Astrocyte (in vitro differentiated cells and primary cell): Measurements from ENCODE around the gene PEAK3. TPM values are rescaled to one million over a fixed set of nuclear protein-coding genes. Genes with fewer than 3 reads are reported as not detected.

ENCODE experiments used
- DNase-seq: peaks from one replicate; pipeline ENCODE4 v3.0.0-alpha.2; 2010; ENCODE audit warnings: low read depth
- FAIRE-seq: peaks from 2 replicates; lab custom pipeline; 2011; peaks lifted over from hg19 to GRCh38; lab: Jason Lieb, UNC
- H2AFZ ChIP-seq: 2 replicates; pipeline ENCODE4 v1.6.0; 2012; ENCODE audit warnings: low read depth, low read length, inconsistent platforms
- H3K27ac ChIP-seq: 2 replicates; pipeline ENCODE4 v1.5.1; 2011; ENCODE audit warnings: low read depth, low read length, inconsistent platforms
- H3K27me3 ChIP-seq: 2 replicates; pipeline ENCODE4 v1.6.0; 2011; ENCODE audit warnings: low read length, inconsistent platforms; ENCODE audit not compliant: insufficient read depth
- H3K36me3 ChIP-seq: 2 replicates; pipeline ENCODE4 v1.5.1; 2011; ENCODE audit warnings: low read length, inconsistent platforms; ENCODE audit not compliant: insufficient read depth
- H3K4me1 ChIP-seq: 2 replicates; pipeline ENCODE4 v1.5.1; 2011; ENCODE audit warnings: low read length, inconsistent platforms; ENCODE audit not compliant: insufficient read depth
- H3K4me2 ChIP-seq: 2 replicates; pipeline ENCODE4 v1.6.0; 2012; ENCODE audit warnings: low read length, inconsistent platforms
- H3K4me3 ChIP-seq: 2 replicates; pipeline ENCODE4 v1.5.1; 2011; ENCODE audit warnings: low read depth, mild to moderate bottlenecking, low read length, inconsistent platforms; ENCODE audit not compliant: insufficient read depth
- H3K79me2 ChIP-seq: 2 replicates; pipeline ENCODE4 v1.6.0; 2012; ENCODE audit warnings: mild to moderate bottlenecking, low read length, inconsistent platforms; ENCODE audit not compliant: insufficient read depth
- H3K9ac ChIP-seq: 2 replicates; pipeline ENCODE4 v1.6.0; 2012; ENCODE audit warnings: mild to moderate bottlenecking, low read length, inconsistent platforms
- H3K9me3 ChIP-seq: 2 replicates; pipeline ENCODE4 v1.5.1; 2012; ENCODE audit warnings: low read depth, mild to moderate bottlenecking, low read length, inconsistent platforms; ENCODE audit not compliant: insufficient read depth
- H4K20me1 ChIP-seq: 2 replicates; pipeline ENCODE4 v1.6.0; 2012; ENCODE audit warnings: low read length, inconsistent platforms; ENCODE audit not compliant: insufficient read depth
- H3K27ac Mint-ChIP-seq: one replicate; pipeline ENCODE4 v1.8.0; 2021; ENCODE audit warnings: mild to moderate bottlenecking, mixed read lengths; ENCODE audit not compliant: unreplicated experiment
- H3K27me3 Mint-ChIP-seq: one replicate; pipeline ENCODE4 v1.8.0; 2021; ENCODE audit warnings: low read depth, mixed read lengths; ENCODE audit not compliant: unreplicated experiment
- H3K36me3 Mint-ChIP-seq: one replicate; pipeline ENCODE4 v1.8.0; 2021; ENCODE audit warnings: low read depth, mixed read lengths; ENCODE audit not compliant: unreplicated experiment
- H3K4me1 Mint-ChIP-seq: one replicate; pipeline ENCODE4 v1.8.0; 2021; ENCODE audit warnings: low read depth, mixed read lengths; ENCODE audit not compliant: unreplicated experiment
- H3K4me3 Mint-ChIP-seq: one replicate; pipeline ENCODE4 v1.8.0; 2021; ENCODE audit warnings: mild to moderate bottlenecking, moderate library complexity, mixed read lengths; ENCODE audit not compliant: unreplicated experiment
- H3K9me3 Mint-ChIP-seq: one replicate; pipeline ENCODE4 v1.8.0; 2021; ENCODE audit warnings: mild to moderate bottlenecking, mixed read lengths; ENCODE audit not compliant: unreplicated experiment
- EZH2 ChIP-seq: IDR thresholded peaks from 2 replicates; pipeline ENCODE4 v1.6.1; 2012; ENCODE audit warnings: mild to moderate bottlenecking, low read length, inconsistent platforms; ENCODE audit not compliant: insufficient read depth
- total RNA-seq: library from RNA; stranded (reverse); gene quantifications from 2 replicates; pipeline ENCODE4 v1.2.1, GENCODE V29; 2021
- TF ChIP-seq, protein P1 (sequence below): IDR thresholded peaks from 2 replicates; pipeline ENCODE4 v1.5.1; 2011; ENCODE audit warnings: low read depth, mild to moderate bottlenecking, inconsistent platforms, low read length, moderate library complexity; ENCODE audit not compliant: insufficient read depth

PEAK3 gene
- total RNA-seq, 1 donor from 2014 or later, result 0.18 TPM

- Mint-ChIP-seq H3K27ac (no peak overlapping the region), H3K27me3 (peaks cover 9% of the 10 kb centered on the region), H3K9me3 (no peaks in the 10 kb centered on the region), H3K36me3 (peaks cover 2% of the 10 kb centered on the region), H3K4me1 (peaks cover 3% of the 10 kb centered on the region), H3K4me3 (no peak overlapping the region)
- TF ChIP-seq, protein P1, sequence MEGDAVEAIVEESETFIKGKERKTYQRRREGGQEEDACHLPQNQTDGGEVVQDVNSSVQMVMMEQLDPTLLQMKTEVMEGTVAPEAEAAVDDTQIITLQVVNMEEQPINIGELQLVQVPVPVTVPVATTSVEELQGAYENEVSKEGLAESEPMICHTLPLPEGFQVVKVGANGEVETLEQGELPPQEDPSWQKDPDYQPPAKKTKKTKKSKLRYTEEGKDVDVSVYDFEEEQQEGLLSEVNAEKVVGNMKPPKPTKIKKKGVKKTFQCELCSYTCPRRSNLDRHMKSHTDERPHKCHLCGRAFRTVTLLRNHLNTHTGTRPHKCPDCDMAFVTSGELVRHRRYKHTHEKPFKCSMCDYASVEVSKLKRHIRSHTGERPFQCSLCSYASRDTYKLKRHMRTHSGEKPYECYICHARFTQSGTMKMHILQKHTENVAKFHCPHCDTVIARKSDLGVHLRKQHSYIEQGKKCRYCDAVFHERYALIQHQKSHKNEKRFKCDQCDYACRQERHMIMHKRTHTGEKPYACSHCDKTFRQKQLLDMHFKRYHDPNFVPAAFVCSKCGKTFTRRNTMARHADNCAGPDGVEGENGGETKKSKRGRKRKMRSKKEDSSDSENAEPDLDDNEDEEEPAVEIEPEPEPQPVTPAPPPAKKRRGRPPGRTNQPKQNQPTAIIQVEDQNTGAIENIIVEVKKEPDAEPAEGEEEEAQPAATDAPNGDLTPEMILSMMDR, result no peak
- no peak for TF ChIP-seq EZH2
- Histone ChIP-seq H4K20me1 (peaks cover 16% of the 10 kb centered on the region), H2AFZ (no peak overlapping the region), H3K27ac (no peak overlapping the region), H3K9ac (no peak overlapping the region), H3K4me3 (no peak overlapping the region), H3K9me3 (no peaks in the 10 kb centered on the region), H3K4me2 (no peak overlapping the region), H3K4me1 (peaks cover 6% of the 10 kb centered on the region), H3K79me2 (peaks cover under 1% of the 10 kb centered on the region), H3K36me3 (no peaks in the 10 kb centered on the region), H3K27me3 (no peaks in the 10 kb centered on the region)
- no peak for FAIRE-seq
- DNase-seq, result no peak
Measured at GRCh38 chr19:2280633-2281264, 1.2 kb downstream of the PEAK3 start.

- H3K27ac Mint-ChIP-seq, result no peak overlapping the region
- Histone ChIP-seq H4K20me1 (peaks cover 34% of the 10 kb centered on the region), H3K4me2 (no peak overlapping the region), H3K27ac (no peak overlapping the region), H3K36me3 (no peaks in the 10 kb centered on the region), H3K4me3 (no peak overlapping the region), H3K27me3 (no peaks in the 10 kb centered on the region), H2AFZ (no peak overlapping the region), H3K79me2 (peaks cover 20% of the 10 kb centered on the region), H3K9me3 (no peaks in the 10 kb centered on the region), H3K9ac (no peak overlapping the region), H3K4me1 (peaks cover 13% of the 10 kb centered on the region)
- no peak for FAIRE-seq
- peaks cover 8% of the 10 kb centered on the region for H3K36me3 Mint-ChIP-seq
- peaks cover 13% of the 10 kb centered on the region for H3K4me1 Mint-ChIP-seq
- DNase-seq, result no peak
- TF ChIP-seq EZH2, result no peak
- TF ChIP-seq, protein P1, result no peak
- no peaks in the 10 kb centered on the region for H3K9me3 Mint-ChIP-seq
- peaks cover 5% of the 10 kb centered on the region for H3K27me3 Mint-ChIP-seq
- H3K4me3 Mint-ChIP-seq, result no peak overlapping the region
Measured at GRCh38 chr19:2278459-2279158, 3.4 kb downstream of the PEAK3 start.

DNA sequence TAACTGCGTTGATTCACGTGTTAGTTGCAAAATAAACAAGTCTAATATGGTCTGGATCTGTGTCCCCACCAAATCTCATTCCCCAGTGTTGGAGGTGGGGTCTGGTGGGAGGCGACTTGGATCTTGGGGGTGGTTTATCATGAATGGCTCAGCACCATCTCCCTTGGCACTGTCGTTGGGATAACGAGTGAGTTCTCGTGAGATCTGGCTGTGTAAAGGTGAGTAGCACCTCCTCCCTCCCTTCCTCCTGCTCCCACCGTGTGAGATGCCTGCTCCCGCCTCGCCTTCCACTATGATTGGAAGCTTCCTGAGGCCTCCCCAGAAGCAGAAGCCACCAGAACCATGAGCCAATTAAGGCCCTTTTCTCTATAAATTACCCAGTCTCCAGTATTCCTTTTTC lies 4.8 kb downstream of the PEAK3 start:
- Mint-ChIP-seq H3K27ac (no peak overlapping the region), H3K9me3 (no peaks in the 10 kb centered on the region), H3K4me1 (peaks cover 13% of the 10 kb centered on the region), H3K36me3 (peaks cover 8% of the 10 kb centered on the region), H3K27me3 (no peaks in the 10 kb centered on the region), H3K4me3 (no peak overlapping the region)
- Histone ChIP-seq H3K9me3 (no peaks in the 10 kb centered on the region), H3K4me3 (no peak overlapping the region), H3K27me3 (no peaks in the 10 kb centered on the region), H3K4me1 (peaks cover 22% of the 10 kb centered on the region), H3K79me2 (peaks cover 34% of the 10 kb centered on the region), H4K20me1 (peaks cover 48% of the 10 kb centered on the region), H3K27ac (no peak overlapping the region), H2AFZ (no peak overlapping the region), H3K4me2 (no peak overlapping the region), H3K36me3 (peaks cover 3% of the 10 kb centered on the region), H3K9ac (no peak overlapping the region)
- no peak for TF ChIP-seq EZH2
- TF ChIP-seq, protein P1, result no peak
- DNase-seq (no peak), FAIRE-seq (no peak)
